ENCODE results near the gene OR6J1.

DNA sequence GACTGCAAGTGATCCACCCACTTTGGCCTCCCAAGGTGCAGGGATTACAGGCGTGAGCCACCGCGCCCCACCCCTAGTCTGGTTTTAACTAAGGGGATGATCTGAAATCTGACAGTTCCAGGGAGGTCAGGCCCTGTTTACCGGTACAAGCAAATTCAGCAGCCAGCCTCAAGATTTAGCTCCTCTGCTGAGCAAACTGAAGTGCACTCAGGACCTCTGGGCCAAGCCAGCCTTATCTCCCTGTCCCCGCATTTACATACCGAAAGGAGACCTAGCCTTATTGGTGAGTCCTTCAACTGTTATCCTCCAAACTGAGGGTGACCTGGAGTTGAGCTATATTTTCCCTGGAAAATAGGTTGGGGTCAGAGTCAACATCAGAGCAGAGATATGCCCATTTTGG, 46.9 kb downstream of the OR6J1 start:
- TF ChIP-seq CBX5 (IDR thresholded peaks at IDR 0.05; ENCODE audit: low read depth, low read length) (no peak), POLR2AphosphoS5 (IDR thresholded peaks at IDR 0.05; ENCODE audit: low read depth, low read length) (no peak), TAF1 (IDR thresholded peaks at IDR 0.05; ENCODE audit: low read depth, low read length) (no peak), EZH2 (IDR thresholded peaks at IDR 0.05; ENCODE audit: low read depth, low read length, severe bottlenecking) (no peak), MAFK (IDR thresholded peaks at IDR 0.05; ENCODE audit: low read depth, low read length) (no peak), SIX5 (IDR thresholded peaks at IDR 0.05; ENCODE audit: low read depth, low read length) (no peak), EP300 (IDR thresholded peaks at IDR 0.05; ENCODE audit: borderline replicate concordance in 1 of 2, low read depth in 2 of 2, low read length in 2 of 2) (no peak), RAD21 (IDR thresholded peaks at IDR 0.05 in 1 of 2, conservative IDR thresholded peaks at IDR 0.05 in 1 of 2; ENCODE audit: low read depth in 2 of 2, low read length in 2 of 2) (no peak)
- TF ChIP-seq, protein P1, sequence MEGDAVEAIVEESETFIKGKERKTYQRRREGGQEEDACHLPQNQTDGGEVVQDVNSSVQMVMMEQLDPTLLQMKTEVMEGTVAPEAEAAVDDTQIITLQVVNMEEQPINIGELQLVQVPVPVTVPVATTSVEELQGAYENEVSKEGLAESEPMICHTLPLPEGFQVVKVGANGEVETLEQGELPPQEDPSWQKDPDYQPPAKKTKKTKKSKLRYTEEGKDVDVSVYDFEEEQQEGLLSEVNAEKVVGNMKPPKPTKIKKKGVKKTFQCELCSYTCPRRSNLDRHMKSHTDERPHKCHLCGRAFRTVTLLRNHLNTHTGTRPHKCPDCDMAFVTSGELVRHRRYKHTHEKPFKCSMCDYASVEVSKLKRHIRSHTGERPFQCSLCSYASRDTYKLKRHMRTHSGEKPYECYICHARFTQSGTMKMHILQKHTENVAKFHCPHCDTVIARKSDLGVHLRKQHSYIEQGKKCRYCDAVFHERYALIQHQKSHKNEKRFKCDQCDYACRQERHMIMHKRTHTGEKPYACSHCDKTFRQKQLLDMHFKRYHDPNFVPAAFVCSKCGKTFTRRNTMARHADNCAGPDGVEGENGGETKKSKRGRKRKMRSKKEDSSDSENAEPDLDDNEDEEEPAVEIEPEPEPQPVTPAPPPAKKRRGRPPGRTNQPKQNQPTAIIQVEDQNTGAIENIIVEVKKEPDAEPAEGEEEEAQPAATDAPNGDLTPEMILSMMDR (IDR thresholded peaks at IDR 0.05; ENCODE audit: control extremely low read depth in 1 of 3, insufficient read depth in 1 of 3, low read depth in 1 of 3, low read length in 3 of 3) = no peak
